Mammary epithelial cell (primary cell): ENCODE data around the gene MAP6.
"Not testable (repeated sequence)": the region's sequence is repeated elsewhere in the genome, so short reads cannot be mapped to it uniquely, and the experiment has no call there.

Experiments
- EZH2 ChIP-seq: IDR thresholded peaks from 2 replicates; pipeline ENCODE4 v1.6.1; 2012; ENCODE audit warnings: low read length, inconsistent platforms, borderline replicate concordance
- TF ChIP-seq, protein P1 (sequence below), 2 donors: IDR thresholded peaks in 1 of 2; conservative IDR thresholded peaks in 1 of 2; 2 replicates each; pipeline ENCODE4 v1.5.1; 2011 to 2012; ENCODE audit warnings: inconsistent platforms in 2 of 2, low read length in 2 of 2, mild to moderate bottlenecking in 2 of 2, control low read depth in 1 of 2, low read depth in 1 of 2; ENCODE audit not compliant: insufficient read depth in 1 of 2; ENCODE audit errors: extremely low read depth in 1 of 2

DNA sequence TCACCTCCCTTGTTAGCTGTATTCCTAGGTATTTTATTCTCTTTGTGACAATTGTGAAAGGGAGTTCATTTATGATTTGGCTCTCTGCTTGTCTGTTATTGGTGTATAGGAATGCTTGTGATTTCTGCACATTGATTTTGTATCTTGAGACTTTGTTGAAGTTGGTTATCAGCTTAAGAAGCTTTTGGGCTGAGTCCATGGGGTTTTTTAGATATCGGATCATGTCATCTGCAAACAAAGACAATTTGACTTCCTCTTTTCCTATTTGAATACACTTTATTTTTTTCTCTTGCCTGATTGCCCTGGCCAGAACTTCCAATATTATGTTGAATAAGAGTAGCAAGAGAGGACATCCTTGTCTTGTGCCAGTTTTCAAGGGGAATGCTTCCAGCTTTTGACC lies 15.0 kb upstream of the MAP6 start:
- TF ChIP-seq, protein P1, sequence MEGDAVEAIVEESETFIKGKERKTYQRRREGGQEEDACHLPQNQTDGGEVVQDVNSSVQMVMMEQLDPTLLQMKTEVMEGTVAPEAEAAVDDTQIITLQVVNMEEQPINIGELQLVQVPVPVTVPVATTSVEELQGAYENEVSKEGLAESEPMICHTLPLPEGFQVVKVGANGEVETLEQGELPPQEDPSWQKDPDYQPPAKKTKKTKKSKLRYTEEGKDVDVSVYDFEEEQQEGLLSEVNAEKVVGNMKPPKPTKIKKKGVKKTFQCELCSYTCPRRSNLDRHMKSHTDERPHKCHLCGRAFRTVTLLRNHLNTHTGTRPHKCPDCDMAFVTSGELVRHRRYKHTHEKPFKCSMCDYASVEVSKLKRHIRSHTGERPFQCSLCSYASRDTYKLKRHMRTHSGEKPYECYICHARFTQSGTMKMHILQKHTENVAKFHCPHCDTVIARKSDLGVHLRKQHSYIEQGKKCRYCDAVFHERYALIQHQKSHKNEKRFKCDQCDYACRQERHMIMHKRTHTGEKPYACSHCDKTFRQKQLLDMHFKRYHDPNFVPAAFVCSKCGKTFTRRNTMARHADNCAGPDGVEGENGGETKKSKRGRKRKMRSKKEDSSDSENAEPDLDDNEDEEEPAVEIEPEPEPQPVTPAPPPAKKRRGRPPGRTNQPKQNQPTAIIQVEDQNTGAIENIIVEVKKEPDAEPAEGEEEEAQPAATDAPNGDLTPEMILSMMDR (conservative IDR thresholded peaks at IDR 0.05 in 1 of 2, IDR thresholded peaks at IDR 0.05 in 1 of 2; ENCODE audit: extremely low read depth in 1 of 2, insufficient read depth in 1 of 2, low read depth in 1 of 2, low read length in 2 of 2) = not testable (repeated sequence)
- TF ChIP-seq EZH2 = not testable (repeated sequence)
